GM21381 (cell line): ENCODE measurements around the gene TTBK1.

Experiments used
- ATAC-seq: cut with Tn5 transposase; IDR thresholded peaks from one replicate; pipeline ENCODE4 v1.9.1; 2021; ENCODE audit warnings: mild to moderate bottlenecking, moderate library complexity; ENCODE audit not compliant: unreplicated experiment

The TTBK1 gene

GRCh38 chr6:43242908-43243663 lies at the start of gene TTBK1:
TTBK1 (plus strand) TSS chr6:43243481; CDS start chr6:43246661, 3,180 bp downstream.
- no peak for ATAC-seq

GRCh38 chr6:43193929-43194328 lies 49.4 kb upstream of the TTBK1 start:
- no peak for ATAC-seq

GRCh38 chr6:43196337-43196736 lies 46.9 kb upstream of the TTBK1 start:
- ATAC-seq = no peak

GRCh38 chr6:43199912-43200311 lies 43.4 kb upstream of the TTBK1 start:
- no peak for ATAC-seq

GRCh38 chr6:43200541-43200940 lies 42.7 kb upstream of the TTBK1 start:
- ATAC-seq = no peak

- no peak for ATAC-seq
Measured at GRCh38 chr6:43202451-43202850, 40.8 kb upstream of the TTBK1 start.

- ATAC-seq = no peak
Measured at GRCh38 chr6:43203029-43203717, 40.1 kb upstream of the TTBK1 start.

- ATAC-seq = no peak
Measured at GRCh38 chr6:43203718-43204095, 39.6 kb upstream of the TTBK1 start.

- ATAC-seq = no peak
Measured at GRCh38 chr6:43204271-43205105, 38.8 kb upstream of the TTBK1 start.

- no peak for ATAC-seq
Measured at GRCh38 chr6:43205849-43206248, 37.4 kb upstream of the TTBK1 start.

- no peak for ATAC-seq
Measured at GRCh38 chr6:43207286-43207685, 36.0 kb upstream of the TTBK1 start.

GRCh38 chr6:43211955-43212354 lies 31.3 kb upstream of the TTBK1 start:
- no peak for ATAC-seq

- ATAC-seq = no peak
Measured at GRCh38 chr6:43213431-43213830, 29.9 kb upstream of the TTBK1 start.

GRCh38 chr6:43215066-43215465 lies 28.2 kb upstream of the TTBK1 start:
- no peak for ATAC-seq

- no peak for ATAC-seq
Measured at GRCh38 chr6:43216200-43216599, 27.1 kb upstream of the TTBK1 start.

GRCh38 chr6:43217351-43217750 lies 25.9 kb upstream of the TTBK1 start:
- ATAC-seq = no peak

- ATAC-seq = no peak
Measured at GRCh38 chr6:43219119-43219518, 24.2 kb upstream of the TTBK1 start.

GRCh38 chr6:43219814-43220213 lies 23.5 kb upstream of the TTBK1 start:
- no peak for ATAC-seq

GRCh38 chr6:43220439-43220951 lies 22.8 kb upstream of the TTBK1 start:
- no peak for ATAC-seq

- no peak for ATAC-seq
Measured at GRCh38 chr6:43221046-43221972, 22.0 kb upstream of the TTBK1 start.
